ENCODE measurements around the gene LMO1. TPM values are rescaled to one million over a fixed set of nuclear protein-coding genes. Genes with fewer than 3 reads are reported as not detected.

LMO1 gene
- total and polyA plus RNA-seq, 2 of the 8 experiments (the other 6 are each of a cell fraction or from before 2014, with no cell fraction given), result 0.17 TPM; not detected in 1

DNA sequence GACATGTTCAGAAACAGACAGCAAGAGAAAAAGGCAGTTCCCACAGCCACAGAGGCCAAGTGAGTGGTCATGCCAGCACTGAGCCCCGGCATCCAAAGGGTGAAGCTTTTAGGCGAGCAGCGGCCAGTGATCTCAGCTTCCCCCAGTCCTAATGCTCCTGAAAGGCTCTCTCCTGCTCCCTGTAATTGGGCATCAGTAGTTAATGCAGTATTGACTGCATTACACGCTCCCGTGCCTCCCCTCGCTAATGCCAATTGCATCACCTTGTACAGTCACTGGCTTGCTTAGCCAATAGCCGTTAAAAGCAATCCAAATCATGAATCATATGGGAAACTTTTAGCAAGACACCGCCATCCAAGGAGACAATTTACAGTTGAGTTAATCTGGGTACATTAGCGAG is 4.9 kb downstream of the LMO1 start:
- TF ChIP-seq TBP (IDR thresholded peaks at IDR 0.05; ENCODE audit: low read depth, low read length) (no peak), GABPA (IDR thresholded peaks at IDR 0.05; ENCODE audit: borderline replicate concordance, insufficient read depth, low read length) (no peak), RNF2 (IDR thresholded peaks at IDR 0.05; ENCODE audit: borderline replicate concordance, low read depth, low read length, missing control alignments, poor library complexity, severe bottlenecking) (no peak), SUZ12 (IDR thresholded peaks at IDR 0.05; ENCODE audit: low read length) (no peak), POU5F1 (IDR thresholded peaks at IDR 0.05; ENCODE audit: low read depth, low read length) (no peak), HDAC2 (IDR thresholded peaks at IDR 0.05; ENCODE audit: borderline replicate concordance in 1 of 2, low read depth in 2 of 2, low read length in 2 of 2) (no peak), TAF7 (optimal IDR thresholded peaks at IDR 0.05; ENCODE audit: borderline replicate concordance, low read depth, low read length) (no peak), TAF1 (IDR thresholded peaks at IDR 0.05; ENCODE audit: low read depth, low read length) (no peak), CTBP2 (IDR thresholded peaks at IDR 0.05; ENCODE audit: borderline replicate concordance, insufficient read depth, insufficient read length, low read length) (no peak)
- TF ChIP-seq, protein P1, sequence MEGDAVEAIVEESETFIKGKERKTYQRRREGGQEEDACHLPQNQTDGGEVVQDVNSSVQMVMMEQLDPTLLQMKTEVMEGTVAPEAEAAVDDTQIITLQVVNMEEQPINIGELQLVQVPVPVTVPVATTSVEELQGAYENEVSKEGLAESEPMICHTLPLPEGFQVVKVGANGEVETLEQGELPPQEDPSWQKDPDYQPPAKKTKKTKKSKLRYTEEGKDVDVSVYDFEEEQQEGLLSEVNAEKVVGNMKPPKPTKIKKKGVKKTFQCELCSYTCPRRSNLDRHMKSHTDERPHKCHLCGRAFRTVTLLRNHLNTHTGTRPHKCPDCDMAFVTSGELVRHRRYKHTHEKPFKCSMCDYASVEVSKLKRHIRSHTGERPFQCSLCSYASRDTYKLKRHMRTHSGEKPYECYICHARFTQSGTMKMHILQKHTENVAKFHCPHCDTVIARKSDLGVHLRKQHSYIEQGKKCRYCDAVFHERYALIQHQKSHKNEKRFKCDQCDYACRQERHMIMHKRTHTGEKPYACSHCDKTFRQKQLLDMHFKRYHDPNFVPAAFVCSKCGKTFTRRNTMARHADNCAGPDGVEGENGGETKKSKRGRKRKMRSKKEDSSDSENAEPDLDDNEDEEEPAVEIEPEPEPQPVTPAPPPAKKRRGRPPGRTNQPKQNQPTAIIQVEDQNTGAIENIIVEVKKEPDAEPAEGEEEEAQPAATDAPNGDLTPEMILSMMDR (IDR thresholded peaks at IDR 0.05; ENCODE audit: control extremely low read depth in 1 of 3, insufficient read depth in 1 of 3, low read depth in 1 of 3, low read length in 3 of 3), result no peak
- DNase-seq (ENCODE audit: low read depth in 1 of 2, low spot score in 2 of 2), result peak in 1 of 2 experiments; percentile 35

More for the DNA sequence above, 4.9 kb downstream of the LMO1 start:
- Histone ChIP-seq H4K91ac (replicated peaks; ENCODE audit: insufficient read length, low read length) (no peak overlapping the region), H3K4me3 (ENCODE audit: extremely low read depth in 1 of 4, insufficient read depth in 2 of 4, low read depth in 3 of 4, low read length in 4 of 4) (no peak overlapping the region), H3K36me3 (ENCODE audit: control insufficient read depth in 2 of 4, insufficient read depth in 4 of 4, low read length in 3 of 4) (no peaks in the 10 kb centered on the region; a peak in 1 of 8 replicates), H3K79me1 (ENCODE audit: low read depth, low read length) (no peaks in the 10 kb centered on the region), H2BK15ac (ENCODE audit: low read length) (no peak overlapping the region; the same call in 1 of the 2 replicates), H3K14ac (ENCODE audit: insufficient read length) (no peak overlapping the region), H2BK20ac (ENCODE audit: low read length) (no peak overlapping the region), H2BK12ac (ENCODE audit: low read depth, low read length) (no peak overlapping the region), H3K27me3 (replicated peaks in 1 of 4; ENCODE audit: control insufficient read depth in 3 of 4, extremely low read depth in 1 of 4, insufficient read depth in 3 of 4, low read length in 3 of 4) (peaks cover 19 to 35% (median 30%) of the 10 kb centered on the region in 4 experiments), H3K18ac (ENCODE audit: extremely low read depth, low read length) (no peak overlapping the region), H4K8ac (ENCODE audit: extremely low read depth, insufficient read depth, low read length) (no peak overlapping the region), H2BK5ac (ENCODE audit: low read depth, low read length) (no peak overlapping the region), H3K79me2 (ENCODE audit: control insufficient read depth in 1 of 2, insufficient read depth in 2 of 2, low read length in 2 of 2) (no peaks in the 10 kb centered on the region), H3K56ac (replicated peaks; ENCODE audit: insufficient read length, low read depth, low read length) (no peak overlapping the region), H3K4me2 (ENCODE audit: insufficient read depth in 1 of 2, low read depth in 2 of 2, low read length in 2 of 2) (no peak overlapping the region), H3K23me2 (ENCODE audit: low read depth, low read length) (peaks cover 10% of the 10 kb centered on the region; the same call in 1 of the 2 replicates), H3K23ac (ENCODE audit: insufficient read length) (no peak overlapping the region), H3K4ac (replicated peaks; ENCODE audit: insufficient read length, low read depth, low read length) (no peak overlapping the region), H4K5ac (ENCODE audit: insufficient read length, low read depth, low read length) (no peak overlapping the region), H3K9me3 (ENCODE audit: insufficient read depth in 2 of 2, low read depth in 1 of 2, low read length in 1 of 2) (no peaks in the 10 kb centered on the region), H3K4me1 (replicated peaks in 1 of 4; ENCODE audit: control insufficient read depth in 3 of 4, insufficient read depth in 4 of 4, low read length in 3 of 4) (peaks cover 0 to 8% (median 5%) of the 10 kb centered on the region in 4 experiments; a peak in 5 of 7 replicates), H2AFZ (ENCODE audit: low read length) (no peak overlapping the region), H2AK5ac (ENCODE audit: low read depth, low read length) (no peak overlapping the region), H3K27ac (ENCODE audit: low read depth, low read length) (no peak overlapping the region), H4K20me1 (replicated peaks in 1 of 2; ENCODE audit: control insufficient read depth in 1 of 2, insufficient read depth in 2 of 2, low read length in 2 of 2) (no peaks in the 10 kb centered on the region), H3K9ac (replicated peaks in 1 of 4; ENCODE audit: extremely low read depth in 1 of 4, low read depth in 3 of 4, low read length in 3 of 4) (no peak overlapping the region), H2BK120ac (replicated peaks; ENCODE audit: low read depth, low read length) (no peak overlapping the region)
- ChIA-PET CTCF (ENCODE audit: partially characterized antibody) (interaction anchor here (1.0 to 16.6 kb wide), 6 partner anchors 9 to 66 kb away, joined by 3 to 171 read pairs (median 40); no protein-coding TSS in a partner anchor), POLR2A (ENCODE audit: partially characterized antibody) (no interaction called here)
- WGBS, 2 experiments (ENCODE audit: extremely low coverage in 1 of 2, insufficient coverage in 1 of 2, insufficient read length in 1 of 2, insufficient replicate concordance in 2 of 2, low coverage in 1 of 2, low lambda C conversion rate in 2 of 2, missing lambda C conversion rate in 1 of 2), result 89% methylated on average over 9 of the region's 9 CpGs; no CpG with 5 or more reads in 1 of the 2 experiments
- no peak for FAIRE-seq
